ENCODE measurements around the gene SLC2A4.

Gene SLC2A4

DNA sequence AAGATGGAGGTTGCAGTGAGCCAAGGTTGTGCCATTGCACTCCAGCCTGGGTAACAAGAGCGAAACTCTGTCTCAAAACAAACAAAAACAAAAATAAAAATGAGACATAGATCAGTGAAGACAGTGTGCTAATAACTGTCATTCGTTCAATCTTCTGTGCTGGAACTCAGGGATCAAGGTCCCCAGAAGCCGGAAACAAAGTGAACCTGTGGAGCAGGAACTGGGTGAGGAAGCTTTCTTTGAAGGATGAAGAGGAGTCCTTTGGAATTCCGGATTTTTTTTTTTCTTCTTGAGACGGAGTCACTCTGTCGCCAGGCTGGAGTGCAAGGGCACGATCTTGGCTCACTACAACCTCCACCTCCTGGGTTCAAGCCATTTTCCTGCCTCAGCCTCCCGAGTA is 2.1 kb upstream of the SLC2A4 start:
- H3K27me3 ChIP-seq (replicated peaks; ENCODE audit: control insufficient read depth, insufficient read depth, low read length, poor library complexity, severe bottlenecking): peaks cover 12% of the 10 kb centered on the region
- no peak for DNase-seq
- no peak overlapping the region for H3K4me3 ChIP-seq (ENCODE audit: insufficient read depth, low read depth, low read length, poor library complexity, severe bottlenecking)
- H3K4me1 ChIP-seq (ENCODE audit: control insufficient read depth, insufficient read depth, low read length, poor library complexity, severe bottlenecking): peaks cover 22% of the 10 kb centered on the region
- no peaks in the 10 kb centered on the region for H3K9me3 ChIP-seq (ENCODE audit: control insufficient read depth, low read length)
- H3K27ac ChIP-seq (ENCODE audit: insufficient read depth, low read length, poor library complexity, severe bottlenecking): no peak overlapping the region
- no peaks in the 10 kb centered on the region for H3K36me3 ChIP-seq (ENCODE audit: control insufficient read depth, insufficient read depth, low read length)

DNA sequence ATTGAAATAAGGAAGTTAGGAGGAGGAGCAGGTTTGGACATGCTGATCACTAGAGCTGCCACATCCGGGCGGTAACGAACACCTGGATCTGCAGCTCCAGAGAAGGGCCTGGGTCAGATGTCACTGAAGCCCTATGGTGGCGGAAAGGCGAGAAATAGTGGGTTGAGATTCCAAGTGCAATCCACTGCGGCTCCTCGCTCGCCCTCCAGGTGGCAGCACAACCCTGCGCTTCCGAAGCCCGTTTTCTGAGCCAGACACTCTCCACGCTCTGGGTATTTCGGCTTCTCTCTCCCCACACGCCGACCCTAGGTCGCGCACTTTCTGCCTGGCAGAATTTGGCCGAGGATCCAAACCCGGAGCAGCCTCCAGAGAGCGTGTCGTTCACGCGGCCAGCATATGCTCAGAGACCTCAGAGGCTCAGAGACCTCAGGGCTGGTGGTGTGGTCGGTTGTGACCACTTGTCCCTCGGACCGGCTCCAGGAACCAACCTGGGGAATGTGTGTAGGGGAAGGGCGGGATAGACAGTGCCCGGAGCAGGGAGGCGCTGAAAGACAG is 922 bp upstream of the SLC2A4 start:
- H3K4me1 ChIP-seq (ENCODE audit: control insufficient read depth, insufficient read depth, low read length, poor library complexity, severe bottlenecking): peaks cover 22% of the 10 kb centered on the region
- H3K27ac ChIP-seq (ENCODE audit: insufficient read depth, low read length, poor library complexity, severe bottlenecking): peak overlapping the region; percentile 24
- peak; percentile 66 to 76 (median 73) for DNase-seq
- peaks cover 12% of the 10 kb centered on the region for H3K27me3 ChIP-seq (replicated peaks; ENCODE audit: control insufficient read depth, insufficient read depth, low read length, poor library complexity, severe bottlenecking)
- H3K36me3 ChIP-seq (ENCODE audit: control insufficient read depth, insufficient read depth, low read length): no peaks in the 10 kb centered on the region
- H3K9me3 ChIP-seq (ENCODE audit: control insufficient read depth, low read length): no peaks in the 10 kb centered on the region
- peak overlapping the region; percentile 53 for H3K4me3 ChIP-seq (ENCODE audit: insufficient read depth, low read depth, low read length, poor library complexity, severe bottlenecking)

DNA sequence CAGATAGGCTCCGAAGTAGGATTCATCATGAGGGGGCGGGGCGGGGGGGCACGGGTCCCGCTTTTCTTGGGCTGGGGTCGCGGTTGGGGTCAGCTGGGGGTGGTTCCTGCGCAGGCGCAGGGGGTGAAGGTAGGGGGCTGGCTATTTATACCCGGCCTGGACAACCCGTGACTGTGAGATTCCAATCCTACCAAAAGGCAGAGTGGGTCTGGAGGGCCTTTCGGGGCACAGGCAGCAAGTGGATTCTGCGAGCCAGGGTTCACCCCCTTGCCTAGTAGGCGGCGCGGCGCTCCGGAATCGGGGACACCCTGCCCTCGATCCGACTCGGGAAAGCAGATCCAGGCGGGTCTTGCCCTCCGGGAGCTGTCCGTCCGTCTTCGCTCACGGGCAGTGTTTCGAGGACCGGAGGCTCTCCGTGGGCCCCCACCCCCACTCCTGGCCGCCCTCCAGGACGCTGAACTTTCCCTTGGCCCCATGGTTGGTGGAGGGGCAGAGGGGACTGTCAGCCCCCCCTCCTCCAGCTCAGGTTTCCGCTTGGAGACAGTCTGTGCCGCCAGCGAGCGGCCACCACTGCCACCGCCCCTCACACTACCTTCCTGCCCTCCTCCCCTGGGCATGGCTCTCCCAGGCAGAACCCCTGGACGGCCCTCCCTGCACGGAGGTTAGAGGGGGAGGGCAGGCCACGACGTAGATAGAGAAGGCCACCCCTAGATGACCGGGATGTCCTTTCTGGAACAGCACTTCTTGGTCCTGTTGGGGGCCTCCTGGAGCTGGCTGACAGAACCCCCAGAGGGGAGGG is 634 bp downstream of the SLC2A4 start:
- H3K36me3 ChIP-seq (ENCODE audit: control insufficient read depth, insufficient read depth, low read length): no peaks in the 10 kb centered on the region
- no peaks in the 10 kb centered on the region for H3K9me3 ChIP-seq (ENCODE audit: control insufficient read depth, low read length)
- H3K4me1 ChIP-seq (ENCODE audit: control insufficient read depth, insufficient read depth, low read length, poor library complexity, severe bottlenecking): peaks cover 22% of the 10 kb centered on the region
- no peak for DNase-seq
- no peak overlapping the region for H3K27ac ChIP-seq (ENCODE audit: insufficient read depth, low read length, poor library complexity, severe bottlenecking)
- H3K27me3 ChIP-seq (replicated peaks; ENCODE audit: control insufficient read depth, insufficient read depth, low read length, poor library complexity, severe bottlenecking): peaks cover 12% of the 10 kb centered on the region
- peak overlapping the region; percentile 53 for H3K4me3 ChIP-seq (ENCODE audit: insufficient read depth, low read depth, low read length, poor library complexity, severe bottlenecking)

DNA sequence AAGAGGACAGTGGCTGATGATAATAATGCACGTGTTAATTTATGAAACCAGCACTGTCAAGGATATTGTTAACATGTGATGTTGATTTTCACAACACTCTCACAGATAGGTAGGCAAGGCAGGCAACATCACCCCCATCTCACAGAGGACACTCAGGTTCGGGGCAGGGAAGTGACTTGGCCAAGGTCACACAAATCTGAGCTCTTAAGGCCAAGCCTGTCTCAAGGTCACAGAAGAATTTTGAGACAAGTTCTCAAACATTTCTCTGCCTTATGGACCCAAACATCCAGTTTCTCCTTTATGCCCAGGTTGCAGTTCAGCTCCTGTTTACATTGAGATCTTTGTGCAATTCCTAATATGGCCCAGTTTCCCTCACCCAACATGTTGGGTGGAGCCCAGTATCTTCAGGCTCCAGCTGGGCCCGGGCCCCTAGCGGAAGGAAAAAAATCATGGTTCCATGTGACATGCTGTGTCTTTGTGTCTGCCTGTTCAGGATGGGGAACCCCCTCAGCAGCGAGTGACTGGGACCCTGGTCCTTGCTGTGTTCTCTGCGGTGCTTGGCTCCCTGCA is 1.3 kb downstream of the SLC2A4 start:
- no peak for DNase-seq
- Histone ChIP-seq H3K4me1 (ENCODE audit: control insufficient read depth, insufficient read depth, low read length, poor library complexity, severe bottlenecking) (peaks cover 22% of the 10 kb centered on the region), H3K27me3 (replicated peaks; ENCODE audit: control insufficient read depth, insufficient read depth, low read length, poor library complexity, severe bottlenecking) (peaks cover 12% of the 10 kb centered on the region)

DNA sequence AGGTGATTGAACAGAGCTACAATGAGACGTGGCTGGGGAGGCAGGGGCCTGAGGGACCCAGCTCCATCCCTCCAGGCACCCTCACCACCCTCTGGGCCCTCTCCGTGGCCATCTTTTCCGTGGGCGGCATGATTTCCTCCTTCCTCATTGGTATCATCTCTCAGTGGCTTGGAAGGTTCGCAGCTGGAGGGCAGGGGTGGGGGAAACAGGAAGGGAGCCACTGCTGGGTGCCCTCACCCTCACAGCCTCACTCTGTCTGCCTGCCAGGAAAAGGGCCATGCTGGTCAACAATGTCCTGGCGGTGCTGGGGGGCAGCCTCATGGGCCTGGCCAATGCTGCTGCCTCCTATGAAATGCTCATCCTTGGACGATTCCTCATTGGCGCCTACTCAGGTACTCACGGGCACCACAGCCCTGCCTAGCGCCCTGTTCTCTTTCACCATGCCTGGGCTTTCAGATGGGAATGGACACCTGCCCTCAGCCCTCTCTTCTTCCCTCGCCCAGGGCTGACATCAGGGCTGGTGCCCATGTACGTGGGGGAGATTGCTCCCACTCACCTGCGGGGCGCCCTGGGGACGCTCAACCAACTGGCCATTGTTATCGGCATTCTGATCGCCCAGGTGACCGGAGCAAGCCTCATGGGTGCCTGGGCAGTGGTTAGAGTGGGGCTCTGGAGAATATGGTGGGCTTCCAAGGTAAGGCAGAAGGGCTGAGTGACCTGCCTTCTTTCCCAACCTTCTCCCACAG is 2.1 kb downstream of the SLC2A4 start:
- Histone ChIP-seq H3K4me1 (ENCODE audit: control insufficient read depth, insufficient read depth, low read length, poor library complexity, severe bottlenecking) (peaks cover 22% of the 10 kb centered on the region), H3K4me3 (ENCODE audit: insufficient read depth, low read depth, low read length, poor library complexity, severe bottlenecking) (no peak overlapping the region), H3K27me3 (replicated peaks; ENCODE audit: control insufficient read depth, insufficient read depth, low read length, poor library complexity, severe bottlenecking) (peaks cover 12% of the 10 kb centered on the region), H3K36me3 (ENCODE audit: control insufficient read depth, insufficient read depth, low read length) (no peaks in the 10 kb centered on the region), H3K9me3 (ENCODE audit: control insufficient read depth, low read length) (no peaks in the 10 kb centered on the region), H3K27ac (ENCODE audit: insufficient read depth, low read length, poor library complexity, severe bottlenecking) (no peak overlapping the region)
- DNase-seq: no peak

More for the DNA sequence above, 1.3 kb downstream of the SLC2A4 start:
- Histone ChIP-seq H3K4me3 (ENCODE audit: insufficient read depth, low read depth, low read length, poor library complexity, severe bottlenecking) (no peak overlapping the region), H3K27ac (ENCODE audit: insufficient read depth, low read length, poor library complexity, severe bottlenecking) (no peak overlapping the region), H3K9me3 (ENCODE audit: control insufficient read depth, low read length) (no peaks in the 10 kb centered on the region), H3K36me3 (ENCODE audit: control insufficient read depth, insufficient read depth, low read length) (no peaks in the 10 kb centered on the region)

DNA sequence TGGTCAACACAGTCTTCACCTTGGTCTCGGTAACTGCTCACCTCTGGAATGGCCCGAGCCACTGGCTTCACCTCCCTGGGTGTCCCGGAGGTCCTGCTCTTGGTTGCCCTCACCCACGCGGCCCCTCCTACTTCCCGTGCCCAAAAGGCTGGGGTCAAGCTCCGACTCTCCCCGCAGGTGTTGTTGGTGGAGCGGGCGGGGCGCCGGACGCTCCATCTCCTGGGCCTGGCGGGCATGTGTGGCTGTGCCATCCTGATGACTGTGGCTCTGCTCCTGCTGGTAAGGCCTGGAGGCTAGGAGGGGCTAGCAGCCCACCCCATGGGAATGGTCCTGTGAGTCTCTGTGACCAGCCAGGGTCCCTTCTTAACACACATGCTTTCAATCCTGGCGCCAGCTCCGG is 3.4 kb downstream of the SLC2A4 start:
- no peaks in the 10 kb centered on the region for H3K9me3 ChIP-seq (ENCODE audit: control insufficient read depth, low read length)
- H3K36me3 ChIP-seq (ENCODE audit: control insufficient read depth, insufficient read depth, low read length): no peaks in the 10 kb centered on the region
- DNase-seq: no peak
- no peak overlapping the region for H3K4me3 ChIP-seq (ENCODE audit: insufficient read depth, low read depth, low read length, poor library complexity, severe bottlenecking)
- peaks cover 22% of the 10 kb centered on the region for H3K4me1 ChIP-seq (ENCODE audit: control insufficient read depth, insufficient read depth, low read length, poor library complexity, severe bottlenecking)
- H3K27ac ChIP-seq (ENCODE audit: insufficient read depth, low read length, poor library complexity, severe bottlenecking): no peak overlapping the region
- H3K27me3 ChIP-seq (replicated peaks; ENCODE audit: control insufficient read depth, insufficient read depth, low read length, poor library complexity, severe bottlenecking): peaks cover 12% of the 10 kb centered on the region

DNA sequence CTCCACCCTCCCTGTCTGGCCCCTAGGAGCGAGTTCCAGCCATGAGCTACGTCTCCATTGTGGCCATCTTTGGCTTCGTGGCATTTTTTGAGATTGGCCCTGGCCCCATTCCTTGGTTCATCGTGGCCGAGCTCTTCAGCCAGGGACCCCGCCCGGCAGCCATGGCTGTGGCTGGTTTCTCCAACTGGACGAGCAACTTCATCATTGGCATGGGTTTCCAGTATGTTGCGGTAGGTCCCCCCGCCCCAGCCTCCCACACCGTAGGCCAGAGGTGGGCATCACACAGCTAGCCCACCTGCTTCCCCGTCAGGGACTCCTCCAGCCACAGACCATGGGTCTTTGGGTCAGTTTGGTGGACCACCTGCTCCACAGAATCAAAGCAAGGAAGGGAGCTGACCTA is 4.2 kb downstream of the SLC2A4 start:
- DNase-seq: no peak
- peaks cover 21% of the 10 kb centered on the region for H3K4me1 ChIP-seq (ENCODE audit: control insufficient read depth, insufficient read depth, low read length, poor library complexity, severe bottlenecking)
- H3K27me3 ChIP-seq (replicated peaks; ENCODE audit: control insufficient read depth, insufficient read depth, low read length, poor library complexity, severe bottlenecking): peaks cover 12% of the 10 kb centered on the region

DNA sequence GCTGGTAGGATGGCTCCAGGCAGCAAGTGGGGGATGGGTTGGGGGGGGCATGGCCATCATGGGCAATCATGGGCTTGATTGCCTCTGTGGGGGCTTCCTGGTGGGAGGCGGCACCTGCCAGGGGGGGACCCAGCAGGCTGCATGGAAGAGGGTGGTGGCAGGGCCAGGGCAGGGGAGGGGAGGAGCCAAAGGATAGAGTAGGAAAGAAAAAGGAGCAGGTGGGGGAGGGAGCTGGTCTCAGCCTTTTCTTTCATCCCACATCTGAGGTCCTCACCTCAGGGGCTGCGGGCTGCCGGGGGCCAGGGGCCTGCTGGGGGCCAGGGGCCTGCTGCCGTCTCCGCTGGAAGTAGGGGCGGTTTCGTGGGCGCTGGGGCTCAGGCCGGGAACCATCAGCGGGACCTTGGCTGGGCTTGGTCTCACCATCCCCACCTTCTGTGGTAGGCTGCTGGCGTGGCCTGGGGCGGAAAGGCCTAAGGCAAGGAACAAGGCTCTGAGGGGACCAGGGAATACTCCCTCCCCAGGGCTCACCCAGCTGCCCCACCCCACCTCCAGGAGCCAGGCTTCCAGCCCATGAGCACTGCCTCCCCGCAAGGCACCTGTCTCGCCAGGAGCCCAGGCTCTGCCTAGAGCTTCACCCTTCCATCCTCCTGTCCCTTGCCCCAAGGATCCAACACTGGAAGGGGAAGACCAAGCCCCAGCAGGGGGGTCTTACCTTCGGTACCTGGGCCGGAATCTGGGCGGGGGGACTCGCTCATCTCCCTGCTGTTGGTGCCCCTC is 7.9 kb downstream of the SLC2A4 start:
- Histone ChIP-seq H3K36me3 (ENCODE audit: control insufficient read depth, insufficient read depth, low read length) (no peaks in the 10 kb centered on the region), H3K4me1 (ENCODE audit: control insufficient read depth, insufficient read depth, low read length, poor library complexity, severe bottlenecking) (peaks cover 6% of the 10 kb centered on the region), H3K4me3 (ENCODE audit: insufficient read depth, low read depth, low read length, poor library complexity, severe bottlenecking) (no peak overlapping the region), H3K27me3 (replicated peaks; ENCODE audit: control insufficient read depth, insufficient read depth, low read length, poor library complexity, severe bottlenecking) (no peaks in the 10 kb centered on the region), H3K27ac (ENCODE audit: insufficient read depth, low read length, poor library complexity, severe bottlenecking) (no peak overlapping the region), H3K9me3 (ENCODE audit: control insufficient read depth, low read length) (no peaks in the 10 kb centered on the region)
- no peak for DNase-seq

More for the DNA sequence above, 4.2 kb downstream of the SLC2A4 start:
- Histone ChIP-seq H3K27ac (ENCODE audit: insufficient read depth, low read length, poor library complexity, severe bottlenecking) (no peak overlapping the region), H3K36me3 (ENCODE audit: control insufficient read depth, insufficient read depth, low read length) (no peaks in the 10 kb centered on the region), H3K9me3 (ENCODE audit: control insufficient read depth, low read length) (no peaks in the 10 kb centered on the region), H3K4me3 (ENCODE audit: insufficient read depth, low read depth, low read length, poor library complexity, severe bottlenecking) (no peak overlapping the region)

DNA sequence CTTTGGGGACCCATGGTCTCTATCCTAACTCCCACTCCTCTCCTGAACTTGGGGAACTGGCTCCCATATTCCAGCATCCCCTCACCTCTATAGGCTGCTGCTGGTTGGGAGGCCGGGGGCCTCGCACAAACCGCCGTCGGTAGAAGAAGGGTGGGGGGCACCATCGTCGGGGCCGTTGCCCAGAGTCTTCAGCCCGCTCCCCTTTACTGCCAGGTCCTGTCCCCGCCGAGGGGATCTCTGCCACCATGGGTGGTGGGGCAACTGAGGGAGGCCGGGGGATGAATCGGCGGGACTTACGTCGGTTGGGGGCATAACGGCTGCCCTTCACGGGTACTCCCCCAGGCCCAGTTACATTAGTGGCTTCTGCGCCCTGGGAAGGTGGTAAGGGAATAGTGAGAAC is 8.6 kb downstream of the SLC2A4 start:
- Histone ChIP-seq H3K4me3 (ENCODE audit: insufficient read depth, low read depth, low read length, poor library complexity, severe bottlenecking) (no peak overlapping the region), H3K27me3 (replicated peaks; ENCODE audit: control insufficient read depth, insufficient read depth, low read length, poor library complexity, severe bottlenecking) (no peaks in the 10 kb centered on the region), H3K36me3 (ENCODE audit: control insufficient read depth, insufficient read depth, low read length) (no peaks in the 10 kb centered on the region), H3K4me1 (ENCODE audit: control insufficient read depth, insufficient read depth, low read length, poor library complexity, severe bottlenecking) (peaks cover 12% of the 10 kb centered on the region), H3K27ac (ENCODE audit: insufficient read depth, low read length, poor library complexity, severe bottlenecking) (no peak overlapping the region), H3K9me3 (ENCODE audit: control insufficient read depth, low read length) (no peaks in the 10 kb centered on the region)
- no peak for DNase-seq

Data from effector memory CD4-positive, alpha-beta T cell (primary cell).